ENCODE measurements around the gene RHEB. TPM values are rescaled to one million over a fixed set of nuclear protein-coding genes. Genes with fewer than 3 reads are reported as not detected.

Gene RHEB
- polyA plus RNA-seq, 1 donor from 2014 or later = 289 TPM

DNA sequence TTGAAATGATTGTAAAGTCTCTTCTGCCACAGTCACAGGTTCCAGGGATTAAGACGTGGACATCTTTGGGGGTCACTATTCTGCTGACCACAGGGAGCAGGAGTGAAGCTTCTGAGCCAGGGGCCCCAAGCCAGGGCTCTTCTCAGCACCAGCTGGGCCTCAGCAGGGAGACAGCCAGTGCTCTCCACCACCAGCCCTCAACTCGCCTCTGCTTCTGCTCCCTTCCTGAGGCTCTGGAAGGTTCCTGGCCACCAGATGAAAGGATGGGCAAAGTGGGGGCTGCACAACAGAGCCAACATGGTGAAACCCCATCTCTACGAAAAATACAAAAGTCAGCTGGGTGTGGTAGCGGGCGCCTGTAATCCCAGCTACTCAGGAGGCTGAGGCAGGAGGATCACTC, 68.5 kb downstream of the RHEB start:
- H3K9ac ChIP-seq (ENCODE audit: low read length) = no peak overlapping the region
- H3K4me3 ChIP-seq (ENCODE audit: low read length) = no peak overlapping the region
- no peaks in the 10 kb centered on the region for H4K20me1 ChIP-seq (ENCODE audit: insufficient read depth)
- H3K4me2 ChIP-seq (ENCODE audit: low read length) = no peak overlapping the region
- TF ChIP-seq SMC3 (conservative IDR thresholded peaks at IDR 0.05; ENCODE audit: poor library complexity) = no peak
- TF ChIP-seq TAF1 (IDR thresholded peaks at IDR 0.05; ENCODE audit: low read depth) = no peak
- TF ChIP-seq, protein P1, sequence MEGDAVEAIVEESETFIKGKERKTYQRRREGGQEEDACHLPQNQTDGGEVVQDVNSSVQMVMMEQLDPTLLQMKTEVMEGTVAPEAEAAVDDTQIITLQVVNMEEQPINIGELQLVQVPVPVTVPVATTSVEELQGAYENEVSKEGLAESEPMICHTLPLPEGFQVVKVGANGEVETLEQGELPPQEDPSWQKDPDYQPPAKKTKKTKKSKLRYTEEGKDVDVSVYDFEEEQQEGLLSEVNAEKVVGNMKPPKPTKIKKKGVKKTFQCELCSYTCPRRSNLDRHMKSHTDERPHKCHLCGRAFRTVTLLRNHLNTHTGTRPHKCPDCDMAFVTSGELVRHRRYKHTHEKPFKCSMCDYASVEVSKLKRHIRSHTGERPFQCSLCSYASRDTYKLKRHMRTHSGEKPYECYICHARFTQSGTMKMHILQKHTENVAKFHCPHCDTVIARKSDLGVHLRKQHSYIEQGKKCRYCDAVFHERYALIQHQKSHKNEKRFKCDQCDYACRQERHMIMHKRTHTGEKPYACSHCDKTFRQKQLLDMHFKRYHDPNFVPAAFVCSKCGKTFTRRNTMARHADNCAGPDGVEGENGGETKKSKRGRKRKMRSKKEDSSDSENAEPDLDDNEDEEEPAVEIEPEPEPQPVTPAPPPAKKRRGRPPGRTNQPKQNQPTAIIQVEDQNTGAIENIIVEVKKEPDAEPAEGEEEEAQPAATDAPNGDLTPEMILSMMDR (IDR thresholded peaks at IDR 0.05; ENCODE audit: poor library complexity, severe bottlenecking) = no peak
- no peak for TF ChIP-seq RAD21 (conservative IDR thresholded peaks at IDR 0.05)
- TF ChIP-seq EP300 (conservative IDR thresholded peaks at IDR 0.05; ENCODE audit: poor library complexity, severe bottlenecking) = no peak
- no peak for TF ChIP-seq MXI1 (conservative IDR thresholded peaks at IDR 0.05; ENCODE audit: poor library complexity, severe bottlenecking)
- no peak for TF ChIP-seq POLR2AphosphoS5 (IDR thresholded peaks at IDR 0.05)
- H3F3A ChIP-seq (ENCODE audit: insufficient read depth, low read length, poor library complexity, severe bottlenecking) = no peaks in the 10 kb centered on the region
- H3K79me2 ChIP-seq (replicated peaks; ENCODE audit: insufficient read depth, low read length) = no peaks in the 10 kb centered on the region
- no peak overlapping the region for H2AFZ ChIP-seq (ENCODE audit: low read depth, low read length)
- no peaks in the 10 kb centered on the region for H3K9me3 ChIP-seq (ENCODE audit: low read length)
- H3K9me2 ChIP-seq (ENCODE audit: insufficient read depth, low read length) = no peaks in the 10 kb centered on the region
- H3K36me3 ChIP-seq (ENCODE audit: insufficient read depth, low read length) = no peaks in the 10 kb centered on the region
- H3K27me3 ChIP-seq (ENCODE audit: insufficient read depth, low read depth, low read length) = peaks cover 7% of the 10 kb centered on the region
- H3K27ac ChIP-seq (ENCODE audit: low read length) = no peak overlapping the region

- no peaks in the 10 kb centered on the region for H4K20me1 ChIP-seq (ENCODE audit: insufficient read depth)
- no peaks in the 10 kb centered on the region for H3K9me3 ChIP-seq (ENCODE audit: low read length)
- no peaks in the 10 kb centered on the region for H3K9me2 ChIP-seq (ENCODE audit: insufficient read depth, low read length)
- no peak overlapping the region for H3K4me2 ChIP-seq (ENCODE audit: low read length)
- H2AFZ ChIP-seq (ENCODE audit: low read depth, low read length) = no peak overlapping the region
- H3F3A ChIP-seq (ENCODE audit: insufficient read depth, low read length, poor library complexity, severe bottlenecking) = no peaks in the 10 kb centered on the region
- no peak overlapping the region for H3K4me3 ChIP-seq (ENCODE audit: low read length)
- TF ChIP-seq EZH2 (IDR thresholded peaks at IDR 0.05; ENCODE audit: borderline replicate concordance, insufficient read depth, low read length, poor library complexity, severe bottlenecking) = no peak
- no peak for TF ChIP-seq MXI1 (conservative IDR thresholded peaks at IDR 0.05; ENCODE audit: poor library complexity, severe bottlenecking)
- TF ChIP-seq EP300 (conservative IDR thresholded peaks at IDR 0.05; ENCODE audit: poor library complexity, severe bottlenecking) = no peak
- no peak for TF ChIP-seq SMC3 (conservative IDR thresholded peaks at IDR 0.05; ENCODE audit: poor library complexity)
- TF ChIP-seq, protein P1 (IDR thresholded peaks at IDR 0.05; ENCODE audit: poor library complexity, severe bottlenecking) = no peak
- TF ChIP-seq, protein P2, sequence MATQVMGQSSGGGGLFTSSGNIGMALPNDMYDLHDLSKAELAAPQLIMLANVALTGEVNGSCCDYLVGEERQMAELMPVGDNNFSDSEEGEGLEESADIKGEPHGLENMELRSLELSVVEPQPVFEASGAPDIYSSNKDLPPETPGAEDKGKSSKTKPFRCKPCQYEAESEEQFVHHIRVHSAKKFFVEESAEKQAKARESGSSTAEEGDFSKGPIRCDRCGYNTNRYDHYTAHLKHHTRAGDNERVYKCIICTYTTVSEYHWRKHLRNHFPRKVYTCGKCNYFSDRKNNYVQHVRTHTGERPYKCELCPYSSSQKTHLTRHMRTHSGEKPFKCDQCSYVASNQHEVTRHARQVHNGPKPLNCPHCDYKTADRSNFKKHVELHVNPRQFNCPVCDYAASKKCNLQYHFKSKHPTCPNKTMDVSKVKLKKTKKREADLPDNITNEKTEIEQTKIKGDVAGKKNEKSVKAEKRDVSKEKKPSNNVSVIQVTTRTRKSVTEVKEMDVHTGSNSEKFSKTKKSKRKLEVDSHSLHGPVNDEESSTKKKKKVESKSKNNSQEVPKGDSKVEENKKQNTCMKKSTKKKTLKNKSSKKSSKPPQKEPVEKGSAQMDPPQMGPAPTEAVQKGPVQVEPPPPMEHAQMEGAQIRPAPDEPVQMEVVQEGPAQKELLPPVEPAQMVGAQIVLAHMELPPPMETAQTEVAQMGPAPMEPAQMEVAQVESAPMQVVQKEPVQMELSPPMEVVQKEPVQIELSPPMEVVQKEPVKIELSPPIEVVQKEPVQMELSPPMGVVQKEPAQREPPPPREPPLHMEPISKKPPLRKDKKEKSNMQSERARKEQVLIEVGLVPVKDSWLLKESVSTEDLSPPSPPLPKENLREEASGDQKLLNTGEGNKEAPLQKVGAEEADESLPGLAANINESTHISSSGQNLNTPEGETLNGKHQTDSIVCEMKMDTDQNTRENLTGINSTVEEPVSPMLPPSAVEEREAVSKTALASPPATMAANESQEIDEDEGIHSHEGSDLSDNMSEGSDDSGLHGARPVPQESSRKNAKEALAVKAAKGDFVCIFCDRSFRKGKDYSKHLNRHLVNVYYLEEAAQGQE (IDR thresholded peaks at IDR 0.05; ENCODE audit: borderline replicate concordance) = no peak
- no peak for TF ChIP-seq TAF1 (IDR thresholded peaks at IDR 0.05; ENCODE audit: low read depth)
- no peak overlapping the region for H3K9ac ChIP-seq (ENCODE audit: low read length)
- H3K27me3 ChIP-seq (ENCODE audit: insufficient read depth, low read depth, low read length) = peaks cover 7% of the 10 kb centered on the region
- H3K27ac ChIP-seq (ENCODE audit: low read length) = no peak overlapping the region
- no peaks in the 10 kb centered on the region for H3K36me3 ChIP-seq (ENCODE audit: insufficient read depth, low read length)
- H3K79me2 ChIP-seq (replicated peaks; ENCODE audit: insufficient read depth, low read length) = no peaks in the 10 kb centered on the region
These were observed 69.7 kb downstream of the RHEB start for GRCh38 chr7:151449990-151450389.

All from neural cell (in vitro differentiated cells).